ENCODE measurements around the gene QKI. TPM values are rescaled to one million over a fixed set of nuclear protein-coding genes. Genes with fewer than 3 reads are reported as not detected.
A peak's percentile ranks its signal among the peaks of the same experiment; 100 is the strongest.
"Not testable (repeated sequence)": the region's sequence is repeated elsewhere in the genome, so short reads cannot be mapped to it uniquely, and the experiment has no call there.

The QKI gene
- polyA plus RNA-seq, 1 experiment: 143 TPM

- POLR2A ChIA-PET: interaction anchor here (0.7 kb wide), 1 partner anchor 459 kb away, joined by 3 read pairs; no protein-coding TSS in a partner anchor
- DNase-seq (ENCODE audit: low read depth): no peak
- Histone ChIP-seq H3K27me3 (ENCODE audit: control insufficient read depth, insufficient read depth, low read length) (no peaks in the 10 kb centered on the region), H3K36me3 (ENCODE audit: control insufficient read depth, insufficient read depth, low read length) (no peaks in the 10 kb centered on the region), H3K4me3 (ENCODE audit: low read depth, low read length) (no peak overlapping the region)
- CTCF ChIA-PET: interaction anchor here (0.6 kb wide), 1 partner anchor 1232 kb away, joined by 3 read pairs; no protein-coding TSS in a partner anchor
- no peak for TF ChIP-seq CTCF (IDR thresholded peaks at IDR 0.05; ENCODE audit: insufficient read depth, low read depth, low read length)
Measured at GRCh38 chr6:163423696-163424095, 9.2 kb downstream of the QKI start.

GRCh38 chr6:163427498-163428254 lies 13.2 kb downstream of the QKI start:
- ChIA-PET POLR2A (interaction anchor here (0.6 kb wide), 1 partner anchor 258 kb away, joined by 3 read pairs; no protein-coding TSS in a partner anchor), CTCF (interaction anchor here (1.0 to 1.9 kb wide), 5 partner anchors 10 to 532 kb away, joined by 3 to 5 read pairs (median 4); no protein-coding TSS in a partner anchor)
- DNase-seq (ENCODE audit: low read depth): peak; percentile 42
- H3K27me3 ChIP-seq (ENCODE audit: control insufficient read depth, insufficient read depth, low read length): no peaks in the 10 kb centered on the region
- peak; percentile 30 for TF ChIP-seq CTCF (IDR thresholded peaks at IDR 0.05; ENCODE audit: insufficient read depth, low read depth, low read length)
- no peak overlapping the region for H3K4me3 ChIP-seq (ENCODE audit: low read depth, low read length)
- H3K36me3 ChIP-seq (ENCODE audit: control insufficient read depth, insufficient read depth, low read length): no peaks in the 10 kb centered on the region

GRCh38 chr6:163428373-163428772 lies 13.9 kb downstream of the QKI start:
- ChIA-PET CTCF (interaction anchor here (1.0 to 3.3 kb wide), 4 partner anchors 11 to 528 kb away, joined by 4 to 12 read pairs (median 4); no protein-coding TSS in a partner anchor), POLR2A (interaction anchor here (0.6 kb wide), 1 partner anchor 258 kb away, joined by 3 read pairs; no protein-coding TSS in a partner anchor)
- Histone ChIP-seq H3K4me3 (ENCODE audit: low read depth, low read length) (no peak overlapping the region), H3K27me3 (ENCODE audit: control insufficient read depth, insufficient read depth, low read length) (no peaks in the 10 kb centered on the region), H3K36me3 (ENCODE audit: control insufficient read depth, insufficient read depth, low read length) (no peaks in the 10 kb centered on the region)
- no peak for TF ChIP-seq CTCF (IDR thresholded peaks at IDR 0.05; ENCODE audit: insufficient read depth, low read depth, low read length)
- DNase-seq (ENCODE audit: low read depth): no peak

- TF ChIP-seq CTCF (IDR thresholded peaks at IDR 0.05; ENCODE audit: insufficient read depth, low read depth, low read length): no peak
- ChIA-PET POLR2A (no interaction called here), CTCF (interaction anchor here (3.3 kb wide), 1 partner anchor 124 kb away, joined by 12 read pairs; no protein-coding TSS in a partner anchor)
- no peak for DNase-seq (ENCODE audit: low read depth)
- H3K4me3 ChIP-seq (ENCODE audit: low read depth, low read length): no peak overlapping the region
- no peaks in the 10 kb centered on the region for H3K36me3 ChIP-seq (ENCODE audit: control insufficient read depth, insufficient read depth, low read length)
- H3K27me3 ChIP-seq (ENCODE audit: control insufficient read depth, insufficient read depth, low read length): no peaks in the 10 kb centered on the region
Measured at GRCh38 chr6:163429858-163430448, 15.4 kb downstream of the QKI start.

- no peak for DNase-seq (ENCODE audit: low read depth)
- H3K36me3 ChIP-seq (ENCODE audit: control insufficient read depth, insufficient read depth, low read length): no peaks in the 10 kb centered on the region
- H3K27me3 ChIP-seq (ENCODE audit: control insufficient read depth, insufficient read depth, low read length): no peaks in the 10 kb centered on the region
- POLR2A ChIA-PET: no interaction called here
- no peak overlapping the region for H3K4me3 ChIP-seq (ENCODE audit: low read depth, low read length)
- CTCF ChIA-PET: no interaction called here
- TF ChIP-seq CTCF (IDR thresholded peaks at IDR 0.05; ENCODE audit: insufficient read depth, low read depth, low read length): no peak
Measured at GRCh38 chr6:163432300-163432699, 17.8 kb downstream of the QKI start.

GRCh38 chr6:163433486-163433885 lies 19.0 kb downstream of the QKI start:
- H3K27me3 ChIP-seq (ENCODE audit: control insufficient read depth, insufficient read depth, low read length); POLR2A ChIA-PET; H3K36me3 ChIP-seq (ENCODE audit: control insufficient read depth, insufficient read depth, low read length); DNase-seq (ENCODE audit: low read depth); H3K4me3 ChIP-seq (ENCODE audit: low read depth, low read length); CTCF ChIA-PET: not testable (repeated sequence)

Data from BJ (cell line).